Liver (tissue), 3 donors: ENCODE measurements around the gene SMARCC2.

Experiments used
- ATF3 ChIP-seq: IDR thresholded peaks from 2 replicates; pipeline ENCODE4 v1.6.1; 2016; ENCODE audit warnings: antibody characterized with exemption
- CTCF ChIP-seq: fragments of 150-350 bp; IDR thresholded peaks from 2 replicates; pipeline ENCODE4 v1.5.1; 2017; ENCODE audit warnings: improper control_type of control experiment, low read depth, low read length; ENCODE audit not compliant: missing input control
- FOXA1 ChIP-seq: IDR thresholded peaks from 2 replicates; pipeline ENCODE4 v1.6.1; 2016; ENCODE audit warnings: antibody characterized with exemption
- TF ChIP-seq, protein P1 (sequence below): IDR thresholded peaks from 2 replicates; pipeline ENCODE4 v1.6.1; 2016; ENCODE audit warnings: antibody characterized with exemption
- donor health status: healthy.
- donor health status: healthy.

DNA sequence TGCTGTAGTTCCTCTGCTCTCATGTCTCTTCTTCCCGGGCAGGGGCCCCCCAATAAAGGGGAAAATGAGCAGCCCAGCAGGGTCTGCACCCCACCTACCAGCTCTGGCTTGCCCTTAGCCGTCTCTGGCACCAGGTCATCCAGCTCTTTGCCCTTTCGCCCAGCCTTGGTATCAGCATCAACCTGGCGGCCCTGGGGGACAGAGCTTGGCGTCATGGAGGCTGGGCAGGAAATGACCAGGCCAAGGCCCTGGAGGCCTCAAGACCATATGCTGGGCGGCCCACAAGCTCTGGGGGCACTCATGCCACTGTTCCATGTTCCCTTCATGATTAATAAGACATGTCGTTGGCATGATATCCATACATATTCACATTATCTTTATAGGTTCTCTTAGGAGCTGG, 16.4 kb downstream of the SMARCC2 start:
- TF ChIP-seq, protein P1, sequence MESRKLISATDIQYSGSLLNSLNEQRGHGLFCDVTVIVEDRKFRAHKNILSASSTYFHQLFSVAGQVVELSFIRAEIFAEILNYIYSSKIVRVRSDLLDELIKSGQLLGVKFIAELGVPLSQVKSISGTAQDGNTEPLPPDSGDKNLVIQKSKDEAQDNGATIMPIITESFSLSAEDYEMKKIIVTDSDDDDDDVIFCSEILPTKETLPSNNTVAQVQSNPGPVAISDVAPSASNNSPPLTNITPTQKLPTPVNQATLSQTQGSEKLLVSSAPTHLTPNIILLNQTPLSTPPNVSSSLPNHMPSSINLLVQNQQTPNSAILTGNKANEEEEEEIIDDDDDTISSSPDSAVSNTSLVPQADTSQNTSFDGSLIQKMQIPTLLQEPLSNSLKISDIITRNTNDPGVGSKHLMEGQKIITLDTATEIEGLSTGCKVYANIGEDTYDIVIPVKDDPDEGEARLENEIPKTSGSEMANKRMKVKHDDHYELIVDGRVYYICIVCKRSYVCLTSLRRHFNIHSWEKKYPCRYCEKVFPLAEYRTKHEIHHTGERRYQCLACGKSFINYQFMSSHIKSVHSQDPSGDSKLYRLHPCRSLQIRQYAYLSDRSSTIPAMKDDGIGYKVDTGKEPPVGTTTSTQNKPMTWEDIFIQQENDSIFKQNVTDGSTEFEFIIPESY, result no peak
- no peak for TF ChIP-seq CTCF
- TF ChIP-seq ATF3, result no peak
- no peak for TF ChIP-seq FOXA1
